HG03103 (cell line): ENCODE results near the gene KLRG1.

Experiments used
- ATAC-seq: cut with Tn5 transposase; IDR thresholded peaks from one replicate; pipeline ENCODE4 v1.9.1; 2021; ENCODE audit warnings: low read depth; ENCODE audit not compliant: unreplicated experiment

Gene KLRG1

GRCh38 chr12:9039397-9039977 lies 50.1 kb downstream of the KLRG1 start:
- ATAC-seq = no peak

DNA sequence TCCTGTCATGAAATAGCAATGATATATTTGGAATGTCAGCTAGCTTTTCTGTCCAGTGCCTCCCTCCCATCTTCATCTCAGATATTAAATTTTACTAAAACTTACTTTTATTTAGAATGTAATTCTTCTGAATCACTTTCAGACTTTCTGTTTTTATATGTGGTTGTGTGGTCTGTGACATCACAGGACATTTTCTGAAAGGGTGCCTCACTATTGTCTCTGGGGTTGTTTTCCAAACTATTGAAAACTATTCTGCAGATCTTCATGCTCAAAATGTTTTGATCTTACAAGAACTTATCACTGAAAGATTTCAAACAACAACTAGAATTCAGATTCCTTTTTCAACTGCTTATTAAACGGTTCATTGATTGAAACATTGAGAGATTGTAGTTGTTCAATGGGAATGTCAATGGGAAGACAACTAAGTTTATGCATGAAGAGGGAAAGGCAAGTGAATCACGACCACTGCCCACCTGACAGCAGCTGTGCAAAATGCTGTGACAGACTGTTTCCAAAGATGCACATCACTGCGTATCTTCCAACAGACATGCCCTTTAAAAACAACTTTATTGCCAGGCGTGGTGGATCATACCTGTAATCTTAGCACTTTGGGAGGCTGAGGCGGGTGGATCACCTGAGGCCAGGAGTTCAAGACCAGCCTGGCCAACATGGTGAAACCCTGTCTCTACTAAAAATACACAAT lies 51.3 kb downstream of the KLRG1 start:
- ATAC-seq = no peak

DNA sequence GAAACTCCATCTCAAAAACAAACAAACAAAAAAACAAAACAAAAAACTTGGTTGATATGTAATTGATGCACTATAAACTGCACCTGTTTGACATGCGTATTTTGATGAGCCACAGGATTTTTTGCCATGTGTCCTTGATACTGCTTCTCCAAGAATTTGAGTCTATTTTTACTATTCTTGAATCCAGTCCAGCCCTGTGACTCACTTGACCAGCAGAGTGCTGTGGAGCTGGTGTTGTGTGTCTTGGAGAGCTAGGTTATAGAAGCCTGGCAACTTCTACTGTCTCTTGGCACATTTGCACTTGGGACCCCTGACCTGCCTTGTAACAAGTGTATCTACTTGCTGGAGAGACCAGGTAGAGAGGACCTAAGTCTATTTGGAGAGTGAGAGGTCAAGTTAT lies 52.0 kb downstream of the KLRG1 start:
- no peak for ATAC-seq

DNA sequence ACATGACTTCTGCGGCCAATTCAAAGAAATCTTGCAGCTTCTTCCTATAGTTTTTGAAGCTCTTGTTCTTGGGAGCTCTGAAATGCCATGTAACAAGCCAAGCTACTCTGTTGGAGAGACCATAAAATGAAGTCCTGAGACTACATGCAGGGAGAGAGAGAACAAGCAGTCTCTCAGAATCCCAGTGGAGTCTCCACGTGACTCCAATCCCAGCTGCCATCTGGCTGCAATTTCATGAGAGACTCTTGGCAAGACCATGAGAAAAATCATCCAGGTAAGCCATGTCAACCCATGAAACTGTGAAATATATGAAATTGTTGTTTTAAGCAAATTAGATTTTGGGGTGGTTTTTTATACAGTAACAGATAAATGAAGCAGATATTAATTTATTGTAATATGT lies 54.4 kb downstream of the KLRG1 start:
- ATAC-seq = no peak

DNA sequence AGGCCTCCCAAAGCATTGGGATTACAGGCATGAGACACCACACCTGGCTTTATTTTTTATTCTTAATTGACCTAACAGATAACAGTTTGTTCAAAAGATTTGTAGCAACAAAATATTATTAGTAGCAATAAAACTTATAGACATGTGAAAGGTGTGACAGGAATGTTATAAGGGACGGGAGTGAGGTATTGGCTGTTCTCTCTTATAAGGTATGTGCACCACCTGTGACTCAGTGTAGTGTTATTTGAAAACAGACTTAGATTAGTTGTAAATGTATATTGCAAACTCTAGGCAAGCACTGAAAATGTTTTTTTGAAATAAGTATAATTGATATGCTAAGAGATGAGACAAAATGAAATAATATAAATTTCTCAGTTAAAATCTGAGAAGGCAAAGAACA lies 57.8 kb downstream of the KLRG1 start:
- ATAC-seq = no peak

- no peak for ATAC-seq
Measured at GRCh38 chr12:9048930-9049329, 59.6 kb downstream of the KLRG1 start.

- no peak for ATAC-seq
Measured at GRCh38 chr12:9049520-9050133, 60.3 kb downstream of the KLRG1 start.

- ATAC-seq = no peak
Measured at GRCh38 chr12:9050521-9051157, 61.3 kb downstream of the KLRG1 start.

DNA sequence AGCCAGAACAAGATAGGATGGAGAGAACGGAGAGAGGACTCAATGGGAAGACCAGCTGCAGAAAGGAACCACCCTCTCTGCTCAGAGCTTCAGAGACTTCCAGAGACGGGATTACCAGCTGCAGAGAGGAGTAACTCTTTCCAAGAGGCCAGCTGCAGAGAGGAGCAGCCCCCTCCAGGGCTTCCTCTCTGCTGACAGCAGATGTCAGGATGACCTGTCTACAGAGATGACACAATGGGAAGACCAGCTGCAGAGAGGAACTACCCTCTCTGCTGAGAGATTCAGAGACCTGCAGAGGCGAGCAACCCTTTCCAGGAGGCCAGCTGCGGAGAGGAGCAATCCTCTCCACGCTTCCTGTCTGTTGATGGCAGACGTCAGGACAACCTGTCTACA lies 61.8 kb downstream of the KLRG1 start:
- no peak for ATAC-seq

GRCh38 chr12:9052610-9053009 lies 63.3 kb downstream of the KLRG1 start:
- no peak for ATAC-seq
